Sciatic nerve (tissue), 2 donors: Measurements from ENCODE around the gene PCDHGA5. TPM values are rescaled to one million over a fixed set of nuclear protein-coding genes. Genes with fewer than 3 reads are reported as not detected.
"Not testable (repeated sequence)": the region's sequence is repeated elsewhere in the genome, so short reads cannot be mapped to it uniquely, and the experiment has no call there.

Experiments
- ATAC-seq: fragments of 200-7000 bp; cut with Tn5 transposase; one replicate; pipeline ENCODE4 v1.9.1; 2020; ENCODE audit warnings: mild to moderate bottlenecking, moderate library complexity
- DNase-seq: peaks from one replicate; pipeline ENCODE4 v3.0.0-alpha.2; 2020; ENCODE audit warnings: low spot score
- intact Hi-C: fragments of 100-400 bp; cut with DNase I; formaldehyde crosslinking; loops from one replicate; pipeline ENCODE4 v1.14.2; 2022
- total RNA-seq: library from RNA; stranded (reverse); fragmentation: NEBNext Ultra II Directional; extraction: Animal tissue kit (Norgen Biotek cat#: 25700); gene quantifications from one replicate; pipeline ENCODE4 v1.2.1, GENCODE V29; 2021
- donor health status: DM: no; HTN: no; CAD: no.
- donor health status: DM: no; HTN: no; CAD: no.

PCDHGA5 gene
- total RNA-seq = 8.8 TPM

DNA sequence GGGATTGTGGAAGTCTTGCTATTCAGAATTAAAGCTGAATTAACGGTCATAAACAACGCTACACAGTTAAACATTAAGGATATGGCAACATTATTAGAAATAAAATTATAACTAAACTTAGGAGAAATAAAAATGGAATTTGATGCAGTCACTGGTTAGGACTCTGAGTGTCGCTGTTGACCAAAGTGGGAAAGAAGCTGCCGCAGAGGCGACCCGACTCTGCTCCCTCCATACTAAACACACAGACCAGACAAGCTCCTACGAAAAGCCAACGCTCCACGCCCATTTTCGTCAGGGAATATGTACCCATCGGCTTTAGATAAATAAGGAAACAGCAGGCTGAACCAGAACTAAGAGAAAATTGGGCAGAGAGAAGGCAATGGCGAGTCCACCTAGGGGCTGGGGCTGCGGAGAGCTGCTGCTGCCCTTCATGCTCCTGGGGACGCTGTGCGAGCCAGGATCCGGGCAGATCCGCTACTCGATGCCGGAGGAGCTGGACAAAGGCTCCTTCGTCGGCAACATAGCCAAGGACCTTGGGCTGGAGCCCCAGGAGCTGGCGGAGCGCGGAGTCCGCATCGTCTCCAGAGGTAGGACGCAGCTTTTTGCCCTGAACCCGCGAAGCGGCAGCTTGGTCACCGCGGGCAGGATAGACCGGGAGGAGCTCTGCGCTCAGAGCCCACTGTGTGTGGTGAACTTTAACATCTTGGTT lies at the start of gene PCDHGA5:
Gene PCDHGA5, plus strand, starts transcription at position 211 of the 709 bp plus-strand sequence. Its CDS starts 169 bp downstream, at position 380.
- ATAC-seq (no peak), DNase-seq (no peak)
- intact Hi-C loops = no loop called here

DNA sequence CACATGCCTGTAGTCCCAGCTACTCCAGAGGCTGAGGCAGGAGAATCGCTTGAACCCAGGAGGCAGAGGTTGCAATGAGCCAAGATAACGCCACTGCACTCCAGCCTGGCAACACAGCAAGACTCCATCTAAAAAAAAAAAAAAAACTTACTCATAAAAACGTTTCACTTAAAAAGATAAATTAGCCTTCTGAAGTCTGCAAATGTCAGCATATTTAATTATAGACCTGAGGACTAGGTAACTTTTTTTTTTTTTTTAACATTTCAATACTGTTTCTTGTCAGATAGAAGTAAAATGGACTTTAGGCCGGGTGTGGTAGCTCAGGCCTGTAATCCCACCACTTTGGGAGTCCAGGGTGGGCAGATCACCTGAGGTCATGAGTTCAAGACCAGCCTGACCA lies 47.0 kb upstream of the PCDHGA5 start:
- intact Hi-C loops, DNase-seq, ATAC-seq: not testable (repeated sequence)

DNA sequence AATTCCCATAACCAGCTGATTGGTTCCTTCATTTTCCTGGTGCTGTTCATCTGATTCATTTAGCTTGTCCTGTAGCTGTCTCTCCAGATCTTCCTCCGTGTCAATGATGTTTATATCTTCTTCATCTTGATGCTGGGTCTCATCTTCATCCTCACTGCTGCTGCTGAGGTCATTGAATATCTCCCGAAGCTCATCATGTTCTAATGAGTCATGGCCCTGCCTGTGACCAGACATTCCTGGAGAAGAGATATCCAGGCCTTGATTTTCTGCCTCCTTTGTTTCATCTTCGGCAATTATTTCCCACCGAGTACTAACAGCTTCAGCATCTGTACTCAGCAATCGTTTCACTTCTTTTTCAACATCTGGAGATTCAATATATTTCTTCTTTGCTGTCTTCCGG lies 44.8 kb upstream of the PCDHGA5 start:
- intact Hi-C loops = no loop called here
- ATAC-seq (no peak), DNase-seq (no peak)

DNA sequence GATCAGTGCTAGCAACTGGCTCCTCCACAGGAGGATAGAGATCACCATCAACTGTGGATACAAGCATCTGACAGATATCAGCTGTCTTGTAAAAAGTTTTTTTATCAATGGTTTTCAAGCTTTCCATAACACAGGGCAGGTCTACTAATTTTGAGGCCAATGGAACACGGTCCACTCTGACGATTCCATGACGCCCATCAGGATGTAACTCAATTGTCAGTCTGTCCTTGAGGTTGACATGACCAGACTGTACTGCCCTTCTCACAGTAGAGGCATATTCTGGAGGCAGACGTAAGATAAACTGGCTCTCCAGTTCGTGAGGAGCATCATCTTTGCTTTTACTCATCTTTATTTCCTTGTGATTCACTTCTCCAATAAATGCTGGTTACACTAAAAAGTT lies 44.3 kb upstream of the PCDHGA5 start:
- intact Hi-C loops = loop anchor here (5.0 kb wide), 1 partner anchor 238 kb away; no protein-coding TSS in a partner anchor

DNA sequence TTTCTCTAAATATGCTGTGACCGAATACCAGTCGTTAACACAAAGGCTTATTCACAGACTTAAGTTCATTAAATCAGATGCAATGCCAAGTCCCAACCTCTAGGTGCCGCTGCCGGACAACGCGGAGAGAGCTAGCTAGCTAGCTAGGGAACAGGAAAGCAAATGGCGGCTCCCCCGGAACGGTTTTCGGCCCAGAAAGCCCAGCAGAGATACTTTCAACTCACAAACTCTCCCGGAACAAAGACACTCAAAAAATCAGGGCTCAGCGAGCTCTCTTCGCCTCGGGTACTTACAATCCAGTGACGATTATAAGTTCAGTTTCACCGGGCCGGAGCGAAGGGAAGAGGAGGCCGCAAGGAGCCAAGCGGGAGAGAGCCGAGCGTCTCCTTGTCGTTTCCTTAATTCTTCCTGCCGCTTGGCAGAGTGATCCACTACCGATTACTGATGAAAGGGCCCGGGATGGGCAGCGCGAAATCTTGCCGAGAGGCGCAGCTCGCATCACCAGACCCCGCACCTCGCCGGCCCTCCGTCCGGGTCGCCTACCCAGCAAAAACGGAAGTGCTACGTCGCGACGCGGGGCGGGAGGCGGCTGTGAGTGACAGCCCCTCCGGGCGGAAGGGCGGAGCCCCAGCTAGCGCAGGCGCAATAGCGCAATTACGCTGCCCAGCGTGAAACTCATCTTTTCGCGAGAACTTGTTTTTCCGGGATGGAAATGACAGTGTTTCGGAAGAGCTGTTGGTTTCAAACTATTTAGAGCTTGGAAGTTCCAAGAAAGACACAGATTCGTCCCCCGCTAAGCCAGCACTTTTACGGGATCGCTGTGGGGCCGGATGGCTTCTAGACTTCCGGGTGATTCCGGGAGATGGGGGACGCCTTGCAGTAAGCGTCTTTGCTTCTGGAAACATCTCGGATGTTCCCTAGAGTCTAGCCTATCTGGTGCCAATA lies 43.5 kb upstream of the PCDHGA5 start, which contains the start of gene TAF7:
Gene TAF7, minus strand, starts transcription at position 560 of the 945 bp plus-strand sequence. CDS start 740 bp downstream, outside the sequence.
- ATAC-seq (peak; percentile 100), DNase-seq (peak; percentile 95)
- intact Hi-C loops = loop anchor here (5.0 kb wide), 1 partner anchor 237 kb away; no protein-coding TSS in a partner anchor

More for the DNA sequence above, 44.3 kb upstream of the PCDHGA5 start:
- DNase-seq = no peak
- no peak for ATAC-seq

DNA sequence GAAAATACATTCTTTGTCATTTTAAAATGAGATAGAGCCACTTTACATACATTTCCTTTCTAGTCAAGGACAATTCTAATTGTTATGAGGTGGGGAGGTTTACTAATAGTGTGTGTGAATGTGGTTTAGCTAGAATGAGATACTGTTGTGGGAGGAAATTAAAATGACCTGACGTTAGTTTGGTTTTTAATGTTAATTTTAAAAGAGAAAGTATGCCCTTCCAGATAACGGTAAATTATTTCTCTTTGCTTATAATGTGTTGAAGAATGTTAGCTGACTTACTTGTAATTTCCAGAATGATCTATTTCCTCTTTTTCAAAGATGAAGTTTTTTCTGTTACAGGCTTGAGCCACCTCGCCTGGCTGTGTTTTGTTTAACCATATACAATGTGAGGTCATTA lies 41.7 kb upstream of the PCDHGA5 start:
- ATAC-seq (no peak), DNase-seq (no peak)
- intact Hi-C loops = loop anchor here (5.0 kb wide), 1 partner anchor 235 kb away; no protein-coding TSS in a partner anchor

DNA sequence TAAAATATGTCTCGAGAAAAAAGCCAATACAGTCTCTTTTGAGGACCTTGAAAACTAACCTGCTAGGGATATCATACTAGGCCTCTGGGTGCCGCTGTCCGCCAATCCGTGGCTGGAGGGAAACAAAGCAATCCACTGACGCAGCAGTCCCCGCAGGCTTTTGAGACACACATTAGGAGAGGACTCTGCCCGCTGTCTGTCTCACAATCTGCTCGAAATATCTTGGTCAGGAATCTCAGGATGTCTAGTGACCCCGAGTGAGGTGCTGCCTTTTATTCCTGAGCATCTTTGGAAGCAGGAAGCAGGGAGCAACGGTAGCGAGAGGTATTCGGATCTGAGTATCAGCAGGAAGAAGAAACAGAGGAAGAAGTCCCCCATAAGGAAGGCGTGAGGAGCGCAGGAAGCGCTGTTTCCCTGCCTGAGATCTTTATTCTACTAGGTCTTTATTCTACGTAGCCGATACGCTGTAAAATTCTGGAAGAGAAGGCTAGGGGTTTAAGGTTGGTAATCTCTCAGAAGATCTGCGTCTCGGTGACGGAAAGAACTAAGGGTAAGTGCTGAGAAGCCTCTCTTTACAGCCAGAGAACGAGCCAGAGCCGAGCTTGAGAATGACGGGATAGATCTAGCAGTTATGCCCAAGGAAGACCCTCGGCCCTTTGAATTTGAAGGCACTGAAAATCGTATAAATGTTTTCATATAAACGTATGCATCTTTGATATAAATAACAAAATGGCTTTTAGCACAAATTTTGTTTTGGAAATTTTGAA lies 37.7 kb upstream of the PCDHGA5 start:
- peak; percentile 75 for DNase-seq
- intact Hi-C loops = no loop called here
- peak; percentile 88 for ATAC-seq

DNA sequence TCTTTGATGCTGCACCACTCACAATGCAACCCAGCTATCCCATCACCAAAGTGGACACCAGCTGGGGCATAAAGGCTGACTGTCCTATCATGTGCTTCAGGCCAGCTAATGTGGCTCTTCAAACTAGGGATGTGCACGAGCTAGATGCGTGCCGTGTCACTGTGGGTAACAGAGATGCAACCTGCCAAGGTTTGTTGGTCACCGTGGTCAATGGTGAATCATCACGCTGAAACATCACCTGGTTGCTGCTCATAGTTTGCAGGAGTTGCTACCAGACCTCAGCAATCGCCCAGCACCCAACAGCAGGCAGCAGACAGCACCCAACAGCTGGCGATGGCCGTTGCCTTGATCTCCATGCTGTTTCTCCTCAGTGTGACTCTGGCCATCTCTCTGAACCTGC lies 35.7 kb upstream of the PCDHGA5 start:
- DNase-seq (no peak), ATAC-seq (no peak)
- intact Hi-C loops = no loop called here

DNA sequence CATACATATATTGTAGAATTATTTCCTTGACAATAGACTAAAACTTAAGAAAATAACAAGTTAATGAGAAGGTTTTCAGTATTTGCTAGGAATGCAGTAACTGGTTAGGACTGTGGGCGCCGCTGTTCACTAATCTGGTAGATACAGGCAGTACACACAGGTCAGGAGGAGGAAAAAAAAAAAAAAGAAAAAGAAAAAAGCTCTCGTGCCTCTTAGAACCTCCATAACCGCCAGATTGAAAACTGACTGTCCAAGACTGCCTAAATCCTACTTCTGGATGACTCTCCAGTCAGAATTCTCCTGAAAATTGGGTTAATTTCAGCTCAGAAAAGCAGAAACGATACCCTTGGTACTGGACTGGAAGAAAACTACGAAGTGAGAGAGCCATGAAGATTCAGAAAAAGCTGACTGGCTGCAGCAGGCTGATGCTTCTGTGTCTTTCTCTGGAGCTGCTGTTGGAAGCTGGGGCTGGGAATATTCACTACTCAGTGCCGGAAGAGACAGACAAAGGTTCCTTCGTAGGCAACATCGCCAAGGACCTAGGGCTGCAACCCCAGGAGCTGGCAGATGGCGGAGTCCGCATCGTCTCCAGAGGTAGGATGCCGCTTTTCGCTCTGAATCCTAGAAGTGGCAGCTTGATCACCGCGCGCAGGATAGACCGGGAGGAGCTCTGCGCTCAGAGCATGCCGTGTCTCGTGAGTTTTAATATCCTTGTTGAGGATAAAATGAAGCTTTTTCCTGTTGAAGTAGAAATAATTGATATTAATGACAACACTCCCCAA lies 33.5 kb upstream of the PCDHGA5 start, which contains the start of gene PCDHGA1:
Gene PCDHGA1, plus strand, starts transcription at position 216 of the 782 bp plus-strand sequence.
- DNase-seq (no peak), ATAC-seq (no peak)
- intact Hi-C loops = no loop called here

DNA sequence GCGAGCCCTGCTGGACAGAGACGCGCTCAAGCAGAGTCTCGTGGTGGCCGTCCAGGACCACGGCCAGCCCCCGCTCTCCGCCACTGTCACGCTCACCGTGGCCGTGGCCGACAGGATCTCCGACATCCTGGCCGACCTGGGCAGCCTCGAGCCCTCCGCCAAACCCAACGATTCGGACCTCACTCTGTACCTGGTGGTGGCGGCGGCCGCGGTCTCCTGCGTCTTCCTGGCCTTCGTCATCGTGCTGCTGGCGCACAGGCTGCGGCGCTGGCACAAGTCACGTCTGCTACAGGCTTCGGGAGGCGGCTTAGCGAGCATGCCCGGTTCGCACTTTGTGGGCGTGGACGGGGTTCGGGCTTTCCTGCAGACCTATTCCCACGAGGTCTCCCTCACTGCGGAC lies 31.4 kb upstream of the PCDHGA5 start:
- DNase-seq, intact Hi-C loops: not testable (repeated sequence)

DNA sequence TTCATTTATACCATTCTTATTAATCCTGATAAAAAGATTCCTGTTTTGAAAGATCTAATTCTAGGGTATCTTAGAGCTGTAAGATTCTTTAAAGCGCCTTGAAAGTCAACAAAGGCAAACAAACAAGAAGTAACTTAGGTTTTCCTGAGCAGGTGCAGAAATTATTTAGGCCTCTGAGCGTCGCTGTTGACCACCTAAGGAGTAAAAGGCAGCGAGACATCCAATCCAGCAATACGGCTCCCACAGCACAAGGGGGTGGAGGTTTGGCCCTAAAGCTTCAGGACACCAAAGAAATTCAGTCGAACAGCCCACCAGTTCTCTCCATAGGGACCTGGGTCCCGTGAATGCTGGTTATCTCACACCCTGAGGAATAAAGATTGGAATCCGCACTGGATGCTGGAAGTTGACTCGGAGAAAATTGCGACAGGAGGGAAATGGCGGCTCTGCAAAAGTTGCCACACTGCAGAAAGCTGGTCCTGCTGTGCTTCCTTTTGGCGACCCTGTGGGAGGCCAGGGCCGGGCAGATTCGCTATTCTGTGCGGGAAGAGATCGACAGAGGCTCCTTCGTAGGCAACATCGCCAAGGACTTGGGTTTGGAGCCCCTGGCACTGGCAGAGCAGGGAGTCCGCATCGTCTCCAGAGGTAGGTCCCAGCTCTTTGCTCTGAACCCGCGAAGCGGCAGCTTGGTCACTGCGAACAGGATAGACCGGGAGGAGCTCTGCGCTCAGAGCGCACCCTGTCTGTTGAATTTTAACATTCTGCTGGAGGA lies 25.2 kb upstream of the PCDHGA5 start, which contains the start of gene PCDHGA2:
Gene PCDHGA2, plus strand, starts transcription at position 223 of the 769 bp plus-strand sequence.
- intact Hi-C loops = no loop called here
- DNase-seq = no peak
- peak; percentile 90 for ATAC-seq

More for the DNA sequence above, 31.4 kb upstream of the PCDHGA5 start:
- not testable (repeated sequence) for ATAC-seq

DNA sequence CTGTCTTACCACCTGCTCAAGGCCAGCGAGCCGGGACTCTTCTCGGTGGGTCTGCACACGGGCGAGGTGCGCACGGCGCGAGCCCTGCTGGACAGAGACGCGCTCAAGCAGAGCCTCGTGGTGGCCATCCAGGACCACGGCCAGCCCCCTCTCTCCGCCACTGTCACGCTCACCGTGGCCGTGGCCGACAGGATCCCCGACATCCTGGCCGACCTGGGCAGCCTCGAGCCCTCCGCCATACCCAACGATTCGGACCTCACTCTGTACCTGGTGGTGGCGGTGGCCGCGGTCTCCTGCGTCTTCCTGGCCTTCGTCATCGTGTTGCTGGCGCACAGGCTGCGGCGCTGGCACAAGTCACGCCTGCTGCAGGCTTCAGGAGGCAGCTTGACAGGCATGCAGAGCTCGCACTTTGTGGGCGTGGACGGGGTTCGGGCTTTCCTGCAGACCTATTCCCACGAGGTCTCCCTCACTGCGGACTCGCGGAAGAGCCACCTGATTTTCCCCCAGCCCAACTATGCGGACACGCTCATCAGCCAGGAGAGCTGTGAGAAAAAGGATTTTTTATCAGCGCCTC lies 23.1 kb upstream of the PCDHGA5 start:
- intact Hi-C loops, ATAC-seq, DNase-seq: not testable (repeated sequence)

DNA sequence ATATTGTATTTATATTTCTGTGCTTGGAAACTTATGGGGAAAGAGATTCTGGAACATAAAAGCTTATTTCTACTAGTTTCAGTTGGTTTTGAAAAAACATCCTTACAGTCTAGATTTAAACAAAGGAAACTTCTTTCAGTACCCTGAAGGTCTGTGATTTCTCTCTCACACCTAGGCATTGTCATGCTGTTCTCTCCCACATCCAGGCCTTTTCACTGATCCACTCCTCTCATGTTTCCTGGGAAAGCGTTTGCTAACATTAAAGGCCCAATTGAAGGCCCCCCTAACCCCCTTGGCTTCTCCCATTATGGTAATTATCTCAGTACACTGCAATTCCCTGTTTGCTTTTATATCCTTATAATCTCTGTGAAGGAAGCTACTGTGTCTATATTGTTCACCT lies 21.2 kb upstream of the PCDHGA5 start:
- DNase-seq (no peak), ATAC-seq (no peak)
- intact Hi-C loops = no loop called here

DNA sequence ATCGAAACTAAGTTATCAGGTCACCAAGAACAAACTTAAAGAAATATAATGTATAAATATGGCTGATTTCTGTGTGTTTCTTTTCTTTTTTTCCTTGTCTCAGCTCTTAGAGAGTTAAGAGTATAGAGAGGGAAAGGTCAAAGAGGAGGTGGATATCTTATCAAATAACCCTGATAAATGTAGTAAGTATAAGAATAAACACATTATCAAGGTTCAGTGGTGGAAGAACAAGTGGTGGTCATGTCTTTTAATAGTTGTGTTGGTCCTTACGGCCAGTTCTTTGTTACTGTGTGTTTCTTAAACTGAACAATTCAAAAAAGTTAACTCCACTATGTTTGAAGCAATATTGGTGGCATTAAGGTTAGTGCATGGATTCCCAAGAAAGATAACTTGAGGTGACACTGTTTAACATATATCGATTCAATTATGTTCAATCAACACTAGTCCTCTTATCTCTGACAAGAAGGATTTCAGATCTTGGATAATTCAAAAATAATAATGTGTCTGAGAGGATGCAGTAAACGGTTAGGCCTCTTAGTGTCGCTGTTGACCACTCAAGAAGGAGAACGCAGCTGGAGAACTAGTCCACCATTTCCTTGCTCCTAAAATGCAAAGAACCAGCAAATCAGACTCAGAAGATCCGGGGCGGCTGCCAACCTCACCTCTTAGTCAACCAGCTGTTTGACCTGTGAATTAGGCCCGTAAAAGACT lies 20.6 kb upstream of the PCDHGA5 start, which contains the start of gene PCDHGA3:
Gene PCDHGA3, plus strand, starts transcription at position 588 of the 711 bp plus-strand sequence. CDS start 205 bp downstream, outside the sequence.
- ATAC-seq (no peak), DNase-seq (no peak)
- intact Hi-C loops = no loop called here

DNA sequence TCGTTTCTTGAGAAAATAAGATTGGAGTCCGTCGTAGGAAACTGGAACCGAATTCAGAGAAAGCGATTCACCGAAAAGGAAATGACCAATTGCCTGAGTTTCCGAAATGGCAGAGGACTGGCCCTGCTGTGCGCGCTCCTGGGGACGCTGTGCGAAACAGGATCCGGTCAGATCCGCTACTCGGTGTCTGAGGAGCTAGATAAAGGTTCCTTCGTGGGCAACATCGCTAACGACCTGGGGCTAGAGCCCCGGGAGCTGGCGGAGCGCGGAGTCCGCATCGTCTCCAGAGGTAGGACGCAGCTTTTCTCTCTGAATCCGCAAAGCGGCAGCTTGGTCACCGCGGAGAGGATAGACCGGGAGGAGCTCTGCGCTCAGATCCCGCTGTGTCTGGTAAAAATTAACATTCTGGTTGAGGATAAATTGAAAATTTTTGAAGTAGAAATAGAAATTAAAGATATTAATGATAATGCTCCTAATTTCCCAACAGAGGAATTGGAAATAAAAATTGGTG lies 20.0 kb upstream of the PCDHGA5 start:
- ATAC-seq (no peak), DNase-seq (no peak)
- intact Hi-C loops = no loop called here

DNA sequence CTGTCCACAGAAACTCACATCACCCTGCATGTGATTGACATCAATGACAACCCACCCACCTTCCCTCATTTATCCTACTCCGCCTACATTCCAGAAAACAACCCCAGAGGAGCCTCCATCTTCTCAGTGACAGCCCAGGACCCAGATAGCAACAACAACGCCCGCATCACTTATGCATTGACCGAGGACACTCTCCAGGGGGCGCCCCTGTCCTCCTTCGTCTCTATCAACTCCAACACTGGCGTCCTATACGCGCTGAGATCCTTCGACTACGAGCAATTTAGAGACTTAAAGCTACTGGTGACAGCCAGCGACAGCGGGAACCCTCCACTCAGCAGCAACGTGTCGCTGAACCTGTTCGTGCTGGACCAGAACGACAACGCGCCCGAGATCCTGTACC lies 18.6 kb upstream of the PCDHGA5 start:
- intact Hi-C loops = no loop called here
- ATAC-seq (no peak), DNase-seq (no peak)
